NB4 (cell line): ENCODE measurements around the gene YAF2.

Experiments
- MYC ChIP-seq: IDR thresholded peaks from 2 replicates; pipeline ENCODE4 v1.6.1; 2011; ENCODE audit warnings: low read depth, low read length
- POLR2A ChIP-seq: IDR thresholded peaks from 2 replicates; pipeline ENCODE4 v1.6.1; 2011; ENCODE audit warnings: mild to moderate bottlenecking; ENCODE audit not compliant: insufficient read length; ENCODE audit errors: extremely low read depth
- TF ChIP-seq, protein P1 (sequence below): IDR thresholded peaks from one replicate; pipeline ENCODE4 v1.5.1; 2012; ENCODE audit warnings: low read depth, low read length

DNA sequence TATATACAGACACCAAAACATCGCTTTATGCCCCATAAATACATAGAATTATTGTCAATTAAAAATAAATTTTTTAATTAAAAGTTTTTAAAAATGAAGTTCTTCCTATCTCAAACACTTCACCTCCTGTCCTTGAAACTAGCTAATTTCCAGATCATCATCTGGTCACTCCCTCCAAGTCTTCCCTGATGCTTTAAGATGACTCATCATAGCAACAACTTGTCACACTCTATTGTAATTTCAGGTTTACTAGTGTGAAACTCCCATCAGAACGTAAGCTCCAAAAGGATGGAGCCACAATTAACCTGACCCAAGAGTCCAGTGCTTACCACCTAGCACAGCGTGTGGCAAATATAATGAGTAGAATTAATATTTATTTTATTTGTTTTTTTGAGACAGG is 109.7 kb downstream of the YAF2 start:
- TF ChIP-seq, protein P1, sequence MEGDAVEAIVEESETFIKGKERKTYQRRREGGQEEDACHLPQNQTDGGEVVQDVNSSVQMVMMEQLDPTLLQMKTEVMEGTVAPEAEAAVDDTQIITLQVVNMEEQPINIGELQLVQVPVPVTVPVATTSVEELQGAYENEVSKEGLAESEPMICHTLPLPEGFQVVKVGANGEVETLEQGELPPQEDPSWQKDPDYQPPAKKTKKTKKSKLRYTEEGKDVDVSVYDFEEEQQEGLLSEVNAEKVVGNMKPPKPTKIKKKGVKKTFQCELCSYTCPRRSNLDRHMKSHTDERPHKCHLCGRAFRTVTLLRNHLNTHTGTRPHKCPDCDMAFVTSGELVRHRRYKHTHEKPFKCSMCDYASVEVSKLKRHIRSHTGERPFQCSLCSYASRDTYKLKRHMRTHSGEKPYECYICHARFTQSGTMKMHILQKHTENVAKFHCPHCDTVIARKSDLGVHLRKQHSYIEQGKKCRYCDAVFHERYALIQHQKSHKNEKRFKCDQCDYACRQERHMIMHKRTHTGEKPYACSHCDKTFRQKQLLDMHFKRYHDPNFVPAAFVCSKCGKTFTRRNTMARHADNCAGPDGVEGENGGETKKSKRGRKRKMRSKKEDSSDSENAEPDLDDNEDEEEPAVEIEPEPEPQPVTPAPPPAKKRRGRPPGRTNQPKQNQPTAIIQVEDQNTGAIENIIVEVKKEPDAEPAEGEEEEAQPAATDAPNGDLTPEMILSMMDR = no peak
- TF ChIP-seq MYC = no peak
- no peak for TF ChIP-seq POLR2A
